GM12878 (cell line): Measurements from ENCODE around the gene BCAS4. TPM values are rescaled to one million over a fixed set of nuclear protein-coding genes. Genes with fewer than 3 reads are reported as not detected.

Experiments used
- ATAC-seq: fragments of 200-7000 bp; cut with Tn5 transposase; 3 replicates; pipeline ENCODE4 v1.9.1; 2020; ENCODE audit warnings: mild to moderate bottlenecking, moderate library complexity
- BruUV-seq: library from RNA; stranded (reverse); fragments of 400-500 nt; replicated peaks from 2 replicates; lab custom pipeline; 2021; lab: Mats Ljungman, UMichigan
- CTCF ChIA-PET: fragments of 300-600 bp; sonication (Branson Sonifier 250); formaldehyde crosslinking; extraction: SDS; loops from one replicate; lab custom pipeline; 2021; ENCODE audit warnings: inconsistent platforms; lab: Yijun Ruan, JAX
- POLR2A ChIA-PET: fragments of 350-600 bp; formaldehyde crosslinking; extraction: SDS; loops from one replicate; lab custom pipeline; 2021; ENCODE audit warnings: inconsistent platforms; lab: Charles Lee
- RAD21 ChIA-PET: fragments of 300-600 bp; sonication (Branson Sonifier 250); formaldehyde crosslinking; loops from one replicate; lab custom pipeline; 2023; ENCODE audit warnings: antibody characterized with exemption; ENCODE audit not compliant: unreplicated experiment; lab: Charles Lee
- SMC1A ChIA-PET: fragments of 300-600 bp; sonication (Branson Sonifier 250); formaldehyde crosslinking; loops from one replicate; lab custom pipeline; 2023; ENCODE audit not compliant: unreplicated experiment, uncharacterized antibody; lab: Charles Lee
- DNase-seq: peaks from one replicate; pipeline ENCODE4 v3.0.0-alpha.2; 2011; ENCODE audit warnings: low read depth, low spot score
- FAIRE-seq: peaks from 3 replicates; lab custom pipeline; 2011; peaks lifted over from hg19 to GRCh38; lab: Jason Lieb, UNC
- H2AFZ ChIP-seq: 2 replicates; pipeline ENCODE4 v1.6.0; 2011; ENCODE audit warnings: low read depth, low read length, control low read depth; ENCODE audit not compliant: control insufficient read depth
- H3K27ac ChIP-seq: 2 replicates; pipeline ENCODE4 v1.5.1; 2011; ENCODE audit warnings: control low read depth; ENCODE audit not compliant: control insufficient read depth, insufficient read depth
- H3K27me3 ChIP-seq, 2 experiments: replicated peaks in 1 of 2; 2 replicates each; pipeline versions ENCODE4 v1.6.0 to v1.6.1; 2011; ENCODE audit warnings: low read length in 1 of 2; ENCODE audit not compliant: control insufficient read depth in 2 of 2, insufficient read depth in 2 of 2
- H3K36me3 ChIP-seq, 2 experiments: 2 replicates each; pipeline ENCODE4 v1.5.1; 2011; ENCODE audit warnings: low read length in 1 of 2; ENCODE audit not compliant: control insufficient read depth in 2 of 2, insufficient read depth in 2 of 2
- H3K4me1 ChIP-seq: 2 replicates; pipeline ENCODE4 v1.6.1; 2011; ENCODE audit warnings: mild to moderate bottlenecking, low read length, moderate library complexity, mixed read lengths; ENCODE audit not compliant: control insufficient read depth, insufficient read depth
- H3K4me2 ChIP-seq: 2 replicates; pipeline ENCODE4 v1.6.0; 2011; ENCODE audit warnings: control low read depth; ENCODE audit not compliant: control insufficient read depth, insufficient read depth
- H3K4me3 ChIP-seq: fragments of 200-600 bp; sonication (generic); 2 replicates; pipeline ENCODE4 v1.5.1; 2016
- H3K79me2 ChIP-seq: 2 replicates; pipeline ENCODE4 v1.6.0; 2011; ENCODE audit warnings: low read length; ENCODE audit not compliant: control insufficient read depth, insufficient read depth
- H3K9ac ChIP-seq: 2 replicates; pipeline ENCODE4 v1.8.0; 2011; ENCODE audit warnings: low read length, control low read depth, mixed read lengths; ENCODE audit not compliant: control insufficient read depth, insufficient read depth
- H3K9me3 ChIP-seq: replicated peaks from 3 replicates; pipeline ENCODE4 v1.5.1; 2011; ENCODE audit warnings: mild to moderate bottlenecking, low read length; ENCODE audit not compliant: control insufficient read depth, insufficient read depth
- H4K20me1 ChIP-seq: 2 replicates; pipeline ENCODE4 v1.6.0; 2011; ENCODE audit not compliant: control insufficient read depth, insufficient read depth
- E2F8 ChIP-seq: fragments of 450-650 bp; IDR thresholded peaks from 2 replicates; pipeline ENCODE4 v1.6.1; 2018; ENCODE audit warnings: mild to moderate bottlenecking, low read depth, moderate library complexity; ENCODE audit not compliant: partially characterized antibody
- ETV6 ChIP-seq, 2 experiments: fragments of 450-650 bp in 1 of 2; IDR thresholded peaks in 1 of 2; conservative IDR thresholded peaks in 1 of 2; 2 replicates each; pipeline ENCODE4 v1.6.1; 2014; ENCODE audit warnings: antibody characterized with exemption in 1 of 2, borderline replicate concordance in 1 of 2, low read depth in 1 of 2, mild to moderate bottlenecking in 1 of 2, moderate library complexity in 1 of 2
- KDM1A ChIP-seq: fragments of 200-600 bp; sonication (generic); IDR thresholded peaks from 2 replicates; pipeline ENCODE4 v1.6.1; 2016; ENCODE audit warnings: borderline replicate concordance
- NFYB ChIP-seq: IDR thresholded peaks from 2 replicates; pipeline ENCODE4 v1.6.1; 2011; ENCODE audit warnings: low read depth, mild to moderate bottlenecking, low read length, improper control_type of control experiment, moderate library complexity; ENCODE audit not compliant: insufficient read depth
- NKRF ChIP-seq: fragments of 450-650 bp; conservative IDR thresholded peaks from 2 replicates; pipeline ENCODE4 v1.6.1; 2017; ENCODE audit warnings: mild to moderate bottlenecking, moderate library complexity
- WGBS: methylation state at CpG from one replicate; pipeline ENCODE4 v1.1.6; 2016; ENCODE audit warnings: low lambda C conversion rate; ENCODE audit not compliant: insufficient replicate concordance, insufficient coverage; ENCODE audit errors: missing lambda C conversion rate; 5-methylcytosine and 5-hydroxymethylcytosine counted together
- in situ Hi-C: fragments of 300-500 bp; cut with MboI; formaldehyde crosslinking; loops from 9 replicates; pipeline ENCODE4 v1.14.3; 2018; ENCODE audit warnings: mixed read lengths
- intact Hi-C: fragments of 100-400 bp; cut with micrococcal nuclease; formaldehyde crosslinking; loops from one replicate; pipeline ENCODE4 v1.14.2; 2022; ENCODE audit not compliant: unreplicated experiment
- polyA plus RNA-seq, 11 experiments: library from polyadenylated mRNA; depleted of rRNA in 4 of 11; unstranded in 6 of 11; stranded (reverse) in 5 of 11; fragments of >200 nt; fragmentation: Nextera tagmentation in 4 of 11; fragmentation: Illumina TruSeq in 1 of 11; extraction: Ambion mirVana in 4 of 11; extraction: Trizol in 1 of 11; gene quantifications; 1 replicate in 1 of 11; 2 replicates in 10 of 11; pipeline versions ENCODE4 v1.2.1 to v1.2.3, GENCODE V29; 2011 to 2016; ENCODE audit warnings: inconsistent platforms in 2 of 11, missing spikeins in 2 of 11, low read depth in 1 of 11
- total RNA-seq, 4 experiments: library from RNA; depleted of rRNA in 3 of 4; stranded (reverse); fragments of >200 nt in 3 of 4; fragmentation: Illumina TruSeq in 1 of 4; extraction: Trizol in 1 of 4; gene quantifications; 2 replicates each; pipeline versions ENCODE4 v1.2.1 to v1.2.3, GENCODE V29; 2013 to 2021

Gene BCAS4
- total and polyA plus RNA-seq, 10 of the 15 experiments (the other 5 are each of a cell fraction or from before 2014, with no cell fraction given): 14.8 to 214 (median 65.3) TPM

GRCh38 chr20:50810063-50810462 lies 15.2 kb downstream of the BCAS4 start:
- Histone ChIP-seq H2AFZ (no peak overlapping the region), H3K9ac (peak overlapping the region; percentile 16; the same call in 1 of the 2 replicates), H3K4me3 (peak overlapping the region; percentile 66), H3K9me3 (no peaks in the 10 kb centered on the region; the same call in 2 of the 3 replicates), H3K36me3 (no peaks in the 10 kb centered on the region), H3K27ac (peak overlapping the region; percentile 72), H3K4me2 (peak overlapping the region; percentile 83), H4K20me1 (no peaks in the 10 kb centered on the region), H3K4me1 (peaks cover 66% of the 10 kb centered on the region), H3K79me2 (peaks cover 86% of the 10 kb centered on the region), H3K27me3 (no peaks in the 10 kb centered on the region)
- intact Hi-C loops: loop anchor here (2.0 kb wide), 1 partner anchor 15 kb away; the partner anchor contains the start of gene BCAS4
- SMC1A ChIA-PET: interaction anchor here (1.0 to 3.3 kb wide), 5 partner anchors 11 to 178 kb away, joined by 3 to 16 read pairs (median 8); partner anchors contain the start of gene BCAS4
- no peak for DNase-seq
- no TSS peak for BruUV-seq
- POLR2A ChIA-PET: interaction anchor here (0.9 to 2.5 kb wide), 3 partner anchors 10 to 13 kb away, joined by 3 to 13 read pairs (median 4); no protein-coding TSS in a partner anchor
- RAD21 ChIA-PET: interaction anchor here (11.4 kb wide), 1 partner anchor 13 kb away, joined by 141 read pairs; the partner anchor contains the start of gene BCAS4
- 0% methylated on average over 4 of the region's 4 CpGs for WGBS
- CTCF ChIA-PET: interaction anchor here (1.2 to 1.8 kb wide), 2 partner anchors 16 to 120 kb away, joined by 5 to 11 read pairs; partner anchors contain the start of gene BCAS4
- no peak for ATAC-seq
- no peak for FAIRE-seq
- 0 out of 4 replicates have a peak, but pooled peaks of 1 of the 2 experiments have one; percentile 51 for TF ChIP-seq ETV6 (conservative IDR thresholded peaks at IDR 0.05 in 1 of 2, IDR thresholded peaks at IDR 0.05 in 1 of 2; ENCODE audit: borderline replicate concordance in 1 of 2, low read depth in 1 of 2)
- peak; percentile 66 for TF ChIP-seq NFYB
- TF ChIP-seq NKRF: 0 out of 2 replicates have a peak, but pooled peaks have one; percentile 19
- TF ChIP-seq KDM1A: 0 out of 2 replicates have a peak, but pooled peaks have one; percentile 12
- TF ChIP-seq E2F8: no peak
- in situ Hi-C loops: loop anchor here (10.0 to 25.0 kb wide), 2 partner anchors 595 to 1377 kb away; partner anchors contain the start of gene ZFP64
